Measurements from ENCODE around the gene TAAR5. TPM values are rescaled to one million over a fixed set of nuclear protein-coding genes. Genes with fewer than 3 reads are reported as not detected.

TAAR5 gene
- total RNA-seq, 1 experiment from 2014 or later, result not detected

- no peak overlapping the region for H3T11ph ChIP-seq (ENCODE audit: low read length)
- H4K8ac ChIP-seq (replicated peaks; ENCODE audit: insufficient read length, low read depth, low read length), result no peak overlapping the region
- no peak overlapping the region for H3K4me2 ChIP-seq (ENCODE audit: insufficient read depth, insufficient read length, low read length)
- Mint-ChIP-seq H3K4me3 (no peak overlapping the region), H3K4me1 (peaks cover 32% of the 10 kb centered on the region in 2 experiments), H3K27ac (peak overlapping the region in 1 of 3 experiments; percentile 17; a peak in 1 of 7 replicates), H3K27me3 (ENCODE audit: low read depth) (no peaks in the 10 kb centered on the region), H3K9me3 (no peaks in the 10 kb centered on the region), H3K36me3 (ENCODE audit: insufficient read depth in 1 of 3, low read depth in 3 of 3) (no peaks in the 10 kb centered on the region)
- H3K14ac ChIP-seq (ENCODE audit: insufficient read depth, low read length), result no peak overlapping the region
- H2BK5ac ChIP-seq (ENCODE audit: insufficient read length, low read length), result no peak overlapping the region
- no peaks in the 10 kb centered on the region for H3K9me3 ChIP-seq (ENCODE audit: control insufficient read depth, low read depth, low read length)
- peaks cover 7% of the 10 kb centered on the region; the same call in 1 of the 2 replicates for H3K4me1 ChIP-seq (ENCODE audit: insufficient read depth, low read length)
- no peak overlapping the region for H3K4ac ChIP-seq (ENCODE audit: low read depth, low read length)
- no peaks in the 10 kb centered on the region for H3K79me2 ChIP-seq (ENCODE audit: insufficient read depth, low read length)
- no peaks in the 10 kb centered on the region for H3K27me3 ChIP-seq (ENCODE audit: insufficient read depth, low read length)
- H2BK20ac ChIP-seq (ENCODE audit: low read depth, low read length, poor library complexity, severe bottlenecking), result no peak overlapping the region
- no peak overlapping the region for H4K91ac ChIP-seq (ENCODE audit: insufficient read length, low read depth, low read length)
- H2BK15ac ChIP-seq (ENCODE audit: low read depth, low read length), result no peak overlapping the region
- no peaks in the 10 kb centered on the region for H3K79me1 ChIP-seq (ENCODE audit: insufficient read depth, low read depth, low read length, poor library complexity, severe bottlenecking)
- no peak overlapping the region for H2BK12ac ChIP-seq (ENCODE audit: insufficient read length, low read depth, low read length)
- no peak for DNase-seq
- TF ChIP-seq CTCF (conservative IDR thresholded peaks at IDR 0.05), result no peak
- H3K23ac ChIP-seq (ENCODE audit: insufficient read length, low read depth, low read length), result no peak overlapping the region
- no peak overlapping the region for H3K56ac ChIP-seq (ENCODE audit: insufficient read length, low read depth, low read length)
- no peak overlapping the region for H2AK5ac ChIP-seq (ENCODE audit: insufficient read length, low read length)
- no peak overlapping the region for H2BK120ac ChIP-seq (ENCODE audit: low read depth, low read length, poor library complexity, severe bottlenecking)
- no peak overlapping the region for H3K18ac ChIP-seq (ENCODE audit: insufficient read length, low read depth, low read length)
- H4K5ac ChIP-seq (ENCODE audit: insufficient read length, low read depth, low read length), result no peak overlapping the region
- no peak overlapping the region for H3K27ac ChIP-seq (ENCODE audit: insufficient read length, low read depth, low read length)
- H3K9ac ChIP-seq (ENCODE audit: extremely low read depth, insufficient read length, low read length), result no peak overlapping the region
- WGBS (ENCODE audit: extremely low coverage, insufficient read length, low lambda C conversion rate), result no CpG with 5 or more reads among the region's 1 CpG
- H4K20me1 ChIP-seq (ENCODE audit: control insufficient read depth, insufficient read depth, insufficient read length), result no peaks in the 10 kb centered on the region
- H2AFZ ChIP-seq (ENCODE audit: low read length), result no peak overlapping the region
- H3K23me2 ChIP-seq (ENCODE audit: insufficient read length, low read depth, low read length, poor library complexity, severe bottlenecking), result no peaks in the 10 kb centered on the region
Measured at GRCh38 chr6:132567566-132567965, 22.0 kb downstream of the TAAR5 start.
